NCI-H774 (cell line): ENCODE results near the gene ATF7.

Experiments used
- DNase-seq: peaks from one replicate; lab custom pipeline; 2025; lab: John Stamatoyannopoulos, UW

ATF7 gene

DNA sequence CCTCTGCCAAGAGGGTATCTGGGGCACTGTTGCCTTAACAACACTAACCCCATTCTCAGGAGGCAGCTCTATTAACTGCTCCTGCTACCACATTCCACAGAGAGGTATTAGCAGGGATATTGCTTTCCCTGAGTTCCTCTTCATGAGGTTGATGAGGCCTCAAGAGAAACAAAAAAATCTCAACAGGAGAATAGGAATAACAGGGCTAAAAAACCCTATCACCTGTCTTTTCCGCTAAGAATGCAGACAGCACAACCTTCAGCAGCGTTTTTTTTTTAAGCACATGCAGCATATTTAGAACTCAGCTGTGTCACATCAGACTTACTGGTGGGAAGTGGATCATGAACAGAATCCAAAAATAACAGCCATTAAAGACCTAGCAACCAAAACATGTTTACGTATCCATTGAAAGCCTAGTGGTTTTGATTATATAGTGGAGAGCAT, 29.2 kb downstream of the ATF7 start:
- peak; percentile 74 for DNase-seq

DNA sequence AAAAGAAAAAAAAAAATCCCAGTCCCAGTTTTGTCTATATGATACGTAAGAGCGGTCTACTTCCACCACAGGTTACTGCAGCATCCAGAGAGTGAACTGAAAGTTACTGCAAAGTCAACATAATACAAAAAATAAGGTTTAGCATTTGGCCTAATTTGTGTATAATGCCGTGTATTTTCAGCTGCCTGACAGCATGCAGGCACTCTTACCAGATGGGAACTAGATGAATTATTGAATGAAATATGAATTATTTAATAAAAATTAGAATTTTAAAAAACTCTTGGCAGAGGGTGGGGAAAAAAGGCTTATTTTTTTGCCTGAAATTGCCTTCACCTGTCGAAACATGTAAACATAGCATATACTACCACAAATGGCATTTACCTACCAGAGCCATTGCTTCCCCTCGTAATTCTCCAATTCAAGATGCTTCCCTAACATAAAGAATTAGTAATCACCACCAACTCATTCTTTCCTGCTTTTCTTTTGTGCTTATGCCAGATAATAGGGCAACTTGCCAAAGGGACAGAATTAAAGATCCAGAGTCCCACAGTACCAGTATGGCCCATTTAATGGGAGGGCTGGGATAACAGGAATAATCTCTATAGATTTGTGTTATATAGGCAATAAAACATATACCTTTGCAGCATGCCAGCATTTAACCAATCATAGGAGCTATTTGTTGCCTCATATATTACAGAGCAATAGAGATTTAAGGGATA, 31.1 kb downstream of the ATF7 start:
- no peak for DNase-seq

DNA sequence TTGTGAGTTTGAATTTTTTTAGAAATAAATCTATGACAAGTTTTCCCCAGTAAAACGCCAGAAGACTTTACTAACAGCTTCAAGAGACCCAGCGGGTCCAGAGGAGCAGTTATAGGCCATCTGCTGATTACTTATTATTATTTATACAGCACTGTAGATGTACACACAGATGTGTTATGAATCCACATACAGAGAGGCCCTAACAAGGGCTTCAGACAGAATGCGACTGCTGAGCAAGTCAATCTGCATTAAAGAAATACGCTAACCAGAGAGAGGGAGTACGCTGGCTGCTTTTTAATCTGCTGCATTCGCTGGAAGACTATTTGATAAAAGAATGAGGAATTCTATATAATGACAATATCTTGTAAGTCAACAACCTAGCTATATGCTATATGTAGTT, 32.5 kb downstream of the ATF7 start:
- no peak for DNase-seq

DNA sequence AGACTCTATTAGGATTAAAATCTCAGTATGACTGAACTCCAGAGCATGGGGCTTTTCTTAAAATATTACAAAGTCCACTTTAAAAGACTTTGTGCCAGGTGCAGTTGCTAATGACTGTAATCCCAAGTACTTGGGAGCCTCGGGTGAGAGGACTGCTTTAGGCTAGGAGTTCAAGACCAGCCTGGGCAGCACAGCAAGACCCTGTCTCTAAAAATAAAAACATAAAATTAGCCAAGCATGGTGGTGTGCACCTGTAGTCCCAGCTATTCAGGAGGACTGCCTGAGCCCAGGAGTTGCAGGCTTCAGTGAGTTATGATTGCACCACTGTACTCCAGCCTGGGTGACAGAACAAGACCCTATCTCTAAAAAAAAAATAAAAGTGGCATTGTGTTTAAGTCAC, 33.2 kb downstream of the ATF7 start:
- DNase-seq = no peak

DNA sequence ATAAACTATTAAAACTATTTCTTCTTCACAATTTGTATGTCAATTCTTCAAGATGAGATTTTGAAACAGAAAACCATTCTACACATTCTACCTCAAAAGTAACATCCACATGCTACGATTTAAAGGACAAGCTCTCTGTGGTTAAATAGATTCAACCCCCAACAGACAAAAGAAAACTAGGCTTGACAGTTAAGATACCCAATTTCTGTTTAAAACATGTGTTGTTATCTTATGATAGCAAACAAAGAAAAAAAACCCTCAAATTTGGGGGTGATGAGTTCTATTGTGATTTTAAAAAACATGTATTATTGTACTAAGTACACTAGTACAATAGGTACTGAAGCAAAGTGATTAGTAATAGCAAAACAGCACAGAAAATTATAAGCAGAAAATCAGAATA, 33.8 kb downstream of the ATF7 start:
- DNase-seq = no peak

DNA sequence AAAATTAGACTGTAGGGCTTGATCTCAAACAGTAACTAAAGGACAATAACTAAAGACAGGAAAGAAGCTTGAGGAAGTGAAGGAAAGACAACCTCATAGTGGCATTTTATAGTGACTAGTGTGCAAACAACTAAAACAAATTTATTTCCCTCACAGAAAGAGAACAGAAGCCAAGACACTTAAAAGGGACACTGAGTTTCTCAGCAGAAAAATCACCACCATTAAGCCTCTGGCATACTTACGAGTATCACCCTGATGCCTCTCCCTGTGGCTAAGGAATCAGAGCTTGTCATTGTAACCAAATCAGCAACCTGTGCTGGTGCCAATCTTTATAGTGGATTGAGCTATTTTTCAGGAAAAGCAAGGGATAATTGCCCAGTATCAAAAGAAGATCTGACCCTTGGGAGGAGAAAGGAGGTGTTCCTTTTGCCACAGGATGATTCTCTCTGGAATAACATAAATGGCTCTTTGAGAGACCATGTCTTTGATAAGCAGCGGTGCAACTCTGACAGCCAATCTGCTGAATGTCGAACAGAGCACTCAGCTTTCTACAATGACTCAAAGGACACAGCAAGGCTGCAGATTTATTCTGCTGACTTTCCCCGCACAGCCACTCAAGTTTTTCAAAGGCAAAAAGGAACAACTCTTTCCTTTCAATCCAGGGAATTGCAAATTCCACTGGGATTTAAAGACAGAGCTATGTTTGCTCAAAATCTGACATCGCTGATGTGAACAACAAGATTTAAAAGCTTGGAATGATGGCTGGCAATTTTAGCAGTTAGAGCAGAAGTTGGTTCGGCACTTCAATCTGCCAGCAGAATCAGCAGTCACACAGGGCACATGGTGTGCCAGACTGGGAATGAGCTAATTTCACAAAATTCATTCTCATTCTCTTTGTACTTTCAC, 34.6 kb downstream of the ATF7 start:
- no peak for DNase-seq

DNA sequence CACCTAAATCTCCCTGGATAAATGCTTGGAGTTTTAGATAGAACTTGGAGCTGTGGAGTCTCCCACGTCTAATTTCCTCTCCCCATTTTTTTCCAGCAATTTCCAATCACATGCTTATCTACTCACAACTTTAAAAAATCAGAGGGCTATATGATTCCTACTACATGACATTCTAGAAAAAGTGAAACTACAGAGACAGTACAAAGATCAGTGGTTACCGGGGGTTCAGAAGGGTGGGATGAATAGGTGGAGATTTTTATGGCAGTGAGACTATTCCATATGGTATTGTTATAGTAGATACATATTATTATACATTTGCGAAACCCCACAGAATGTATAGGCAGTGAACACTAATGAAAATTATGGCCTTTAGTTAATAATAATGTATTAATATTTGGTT, 35.5 kb downstream of the ATF7 start:
- no peak for DNase-seq

DNA sequence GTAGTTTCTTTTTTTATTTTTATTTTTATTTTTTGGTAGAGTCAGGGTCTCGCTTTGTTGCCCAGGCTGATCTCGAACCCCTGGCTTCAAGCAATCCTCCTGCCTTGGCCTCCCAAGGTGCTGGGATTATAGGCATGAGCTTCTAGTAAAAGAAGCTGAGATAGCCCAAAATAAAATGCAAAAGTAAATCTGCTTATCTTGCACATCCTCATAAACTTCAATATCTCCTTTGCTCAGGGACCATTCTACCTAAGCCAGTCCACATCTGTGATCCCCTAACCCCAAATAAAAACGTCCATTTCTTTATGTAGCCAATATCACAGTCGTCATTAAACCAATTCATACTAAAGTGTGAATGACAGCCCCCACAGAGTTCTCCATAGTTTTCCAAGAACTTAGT, 36.3 kb downstream of the ATF7 start:
- no peak for DNase-seq

DNA sequence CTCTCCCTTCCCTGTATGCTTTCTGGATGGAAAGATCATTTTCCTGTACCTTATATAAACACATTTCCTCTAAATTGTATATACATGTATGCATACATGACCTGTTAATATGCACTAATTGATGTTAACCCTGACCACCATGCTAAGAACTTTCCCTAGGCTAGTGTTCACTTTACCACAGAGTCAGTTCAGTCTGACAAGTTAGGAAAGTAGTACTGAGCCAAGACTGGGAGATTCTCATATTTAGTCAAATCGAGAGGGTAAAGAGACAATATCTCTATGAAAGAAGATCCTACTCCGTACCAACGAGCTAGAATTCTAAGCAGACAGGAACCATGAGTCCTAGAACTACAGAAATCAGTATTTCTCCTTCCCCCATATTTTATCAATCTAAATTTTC, 36.8 kb downstream of the ATF7 start:
- DNase-seq = no peak

DNA sequence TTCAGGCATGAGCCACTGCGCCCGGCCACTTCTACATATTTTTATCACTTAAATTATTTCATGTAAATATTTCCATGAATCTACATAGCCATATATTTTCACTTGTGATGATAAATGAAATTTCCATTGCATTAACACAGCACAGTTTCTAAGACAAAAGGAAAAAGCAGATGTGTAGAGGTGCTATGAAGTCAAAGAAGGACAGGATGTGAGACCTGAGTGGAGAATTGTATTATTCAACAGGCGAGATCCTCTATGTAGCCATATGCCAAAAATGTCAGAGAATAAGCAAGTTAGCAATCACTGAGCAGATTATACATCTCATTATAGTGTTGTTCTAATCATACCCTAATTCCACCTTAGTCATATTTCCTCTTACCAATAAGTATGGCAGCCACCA, 38.1 kb downstream of the ATF7 start:
- no peak for DNase-seq

DNA sequence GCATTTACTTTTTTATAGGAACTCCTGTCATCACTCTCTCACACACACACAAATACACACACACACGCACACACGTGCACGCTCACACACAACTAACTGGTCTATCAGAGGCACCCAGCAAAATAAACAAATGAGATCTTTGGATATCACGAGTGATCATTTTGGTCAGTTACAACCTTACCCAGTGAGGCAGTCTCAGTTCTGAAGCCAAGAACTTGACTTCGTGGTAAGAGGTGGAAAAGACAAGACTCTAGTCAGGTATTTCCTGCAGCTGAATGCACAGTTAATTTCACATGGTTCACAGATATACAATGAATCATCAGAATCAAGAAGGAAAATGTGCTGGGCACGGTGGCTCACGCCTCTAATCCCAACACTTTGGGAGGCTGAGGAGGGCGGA, 39.4 kb downstream of the ATF7 start:
- no peak for DNase-seq

DNA sequence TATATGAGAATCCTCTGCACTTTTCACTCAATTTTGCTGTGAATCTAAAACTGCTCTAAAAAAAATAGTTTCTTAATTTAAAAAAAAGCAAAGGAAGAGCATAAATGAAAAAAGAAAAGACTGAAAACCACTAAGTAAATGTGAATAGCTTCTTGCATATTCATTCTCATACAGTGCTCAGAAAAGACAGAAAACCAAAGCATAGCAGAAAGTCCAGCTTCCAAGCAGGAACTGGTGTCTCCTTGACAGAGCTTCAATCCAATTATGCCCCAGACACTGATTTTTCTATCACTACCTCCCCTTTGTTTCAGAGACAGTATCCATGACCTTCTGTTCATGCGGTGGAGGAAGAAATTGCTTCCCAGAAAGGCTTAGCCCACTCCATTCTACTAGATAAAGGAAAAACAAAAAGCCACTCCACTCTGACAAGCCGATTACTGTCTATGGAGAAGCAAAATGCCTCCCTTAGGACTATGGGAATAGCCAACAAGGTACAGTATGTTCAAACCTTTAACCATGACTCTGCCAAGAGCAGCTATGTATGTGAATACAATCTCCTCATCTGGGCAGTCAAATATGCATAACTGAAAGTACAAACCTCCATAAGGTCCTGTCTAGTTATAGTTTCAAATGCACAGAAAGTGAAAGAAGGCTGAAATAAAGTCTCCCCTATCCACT, 40.6 kb downstream of the ATF7 start:
- no peak for DNase-seq

DNA sequence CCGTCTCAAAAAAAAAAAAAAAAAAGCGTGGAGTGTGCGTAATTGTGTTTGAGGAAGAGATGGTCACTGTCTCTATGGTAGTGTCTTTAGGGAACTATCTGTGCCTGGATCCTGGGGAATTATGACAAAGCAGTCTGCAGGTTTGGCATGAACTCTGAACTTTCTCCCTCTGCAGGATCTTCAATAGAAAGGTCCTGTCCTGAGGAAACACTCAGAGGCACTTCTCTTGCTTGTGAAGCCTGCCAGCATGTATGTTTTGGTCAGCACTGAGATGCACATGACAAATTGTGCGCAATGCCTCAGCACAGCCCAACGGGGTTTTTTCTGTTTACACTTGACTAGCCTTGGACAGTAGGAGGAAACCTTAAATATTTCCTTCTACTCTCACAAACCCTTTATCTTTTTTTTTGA, 46.6 kb downstream of the ATF7 start:
- no peak for DNase-seq

DNA sequence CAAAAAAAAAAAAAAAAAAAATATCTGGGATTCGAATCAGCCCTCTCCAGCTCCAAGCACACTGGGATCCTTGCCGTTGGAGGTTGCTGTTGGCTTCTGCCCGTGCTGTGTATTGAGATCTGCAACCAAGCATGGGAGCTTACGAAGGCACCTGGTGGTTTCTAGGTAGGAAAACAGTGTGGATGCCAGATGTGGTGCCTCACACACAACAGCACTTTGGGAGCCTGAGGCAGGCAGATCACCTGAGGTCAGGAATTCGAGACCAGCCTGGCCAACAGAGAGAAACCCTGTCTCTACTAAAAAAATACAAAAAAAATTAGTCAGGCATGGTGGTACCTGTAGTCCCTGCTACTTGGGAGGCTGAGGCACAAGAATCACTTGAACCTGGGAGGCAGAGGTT, 47.4 kb downstream of the ATF7 start:
- no peak for DNase-seq

DNA sequence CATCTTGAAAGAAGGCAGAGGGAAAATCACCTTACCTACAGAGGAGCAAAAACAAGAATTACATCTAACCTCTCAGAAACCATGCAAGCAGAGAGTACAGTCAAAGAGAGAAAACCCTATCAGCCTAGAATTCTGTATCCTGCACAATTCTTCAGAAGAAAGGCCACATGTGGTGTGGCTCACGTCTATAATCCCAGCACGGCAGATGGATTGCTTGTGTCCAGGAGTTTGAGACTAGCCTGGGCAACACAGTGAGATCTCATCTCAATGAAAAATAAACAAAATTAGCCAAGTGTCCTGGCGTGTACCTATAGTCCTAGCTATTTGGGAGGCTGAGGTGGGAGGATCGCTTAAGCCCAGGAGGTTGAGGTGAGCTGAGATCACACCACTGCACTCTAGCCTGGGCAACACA, 48.2 kb downstream of the ATF7 start:
- no peak for DNase-seq

DNA sequence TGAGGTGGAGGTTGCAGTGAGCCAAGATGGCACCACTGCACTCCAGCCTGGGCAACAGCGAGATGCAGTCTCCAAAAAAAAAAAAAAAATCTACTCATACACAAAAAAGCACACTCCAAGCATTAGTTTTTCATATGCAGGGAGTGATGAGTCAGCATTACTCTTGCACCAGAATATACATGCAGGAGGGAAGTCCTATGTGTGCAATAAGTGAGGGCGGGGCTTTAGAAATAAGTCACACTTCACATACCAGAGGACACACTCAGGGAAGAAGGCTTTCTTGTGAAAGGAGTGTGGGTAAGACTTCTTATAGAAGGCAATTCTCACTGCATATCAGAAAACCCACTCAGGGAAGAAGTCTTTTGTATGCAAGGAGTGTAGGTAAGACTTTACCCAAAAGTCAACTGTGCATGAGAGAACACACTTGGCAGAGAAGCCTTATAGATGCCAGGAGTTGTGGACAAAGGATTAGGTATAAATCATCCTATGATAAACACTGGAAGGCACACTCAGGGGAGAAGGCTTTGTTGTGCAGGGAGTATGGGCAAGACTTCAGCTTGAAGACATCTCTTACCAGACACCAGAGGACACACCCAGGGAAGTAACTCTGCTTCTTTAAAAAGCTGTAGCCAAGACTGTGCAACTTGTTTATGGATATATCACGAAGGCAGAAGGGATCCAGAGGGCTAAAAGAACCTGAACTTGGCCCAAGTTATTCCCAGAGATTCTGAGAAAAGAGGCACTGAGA, 50.5 kb downstream of the ATF7 start:
- DNase-seq = no peak

DNA sequence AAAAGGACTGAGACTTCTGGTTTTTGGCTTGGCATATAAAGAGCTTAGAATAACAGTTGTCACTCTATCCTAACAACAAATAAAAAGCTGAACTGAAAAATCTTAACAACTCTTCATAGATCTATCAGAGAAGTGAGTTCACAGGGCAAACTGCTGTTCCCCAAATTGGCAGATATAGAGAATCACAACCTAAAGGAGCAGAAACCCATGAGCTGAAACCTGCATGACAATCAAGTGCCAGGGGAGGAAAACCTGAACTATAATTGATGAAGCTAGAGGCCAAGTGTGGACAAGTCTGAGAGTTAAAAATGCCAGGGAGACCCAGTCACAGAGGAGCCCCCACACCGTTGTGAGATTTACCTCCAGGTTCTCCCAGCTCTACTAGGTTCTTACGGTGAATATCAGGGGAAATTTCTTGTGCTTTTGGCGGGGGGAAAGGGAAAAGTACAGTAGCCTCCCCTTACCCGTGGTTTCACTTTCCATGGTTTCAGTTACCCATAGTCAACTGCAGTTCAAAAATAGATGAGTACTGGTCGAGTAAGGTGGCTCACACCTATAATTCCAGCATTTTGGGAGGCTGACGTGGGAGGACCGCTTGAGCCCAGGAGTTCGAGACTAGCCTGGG, 53.9 kb downstream of the ATF7 start:
- no peak for DNase-seq

DNA sequence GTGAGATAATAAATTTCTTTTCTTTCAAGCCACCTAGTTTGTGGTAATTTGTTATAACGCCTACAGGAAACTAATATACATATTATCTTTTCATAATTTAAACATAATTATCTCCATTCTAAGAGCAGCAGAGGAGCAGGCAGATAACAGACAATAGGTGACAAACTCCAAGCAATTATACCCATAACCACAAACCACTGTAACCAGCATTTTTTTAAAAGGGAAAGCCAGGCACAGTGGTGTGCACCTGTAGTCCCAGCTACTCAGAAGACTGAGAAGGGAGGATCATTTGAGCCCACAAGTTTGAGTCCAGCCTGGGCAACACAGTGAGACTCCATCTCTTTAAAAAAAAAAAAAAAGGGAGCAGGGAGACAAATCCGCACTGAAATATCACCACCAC, 54.9 kb downstream of the ATF7 start:
- no peak for DNase-seq

DNA sequence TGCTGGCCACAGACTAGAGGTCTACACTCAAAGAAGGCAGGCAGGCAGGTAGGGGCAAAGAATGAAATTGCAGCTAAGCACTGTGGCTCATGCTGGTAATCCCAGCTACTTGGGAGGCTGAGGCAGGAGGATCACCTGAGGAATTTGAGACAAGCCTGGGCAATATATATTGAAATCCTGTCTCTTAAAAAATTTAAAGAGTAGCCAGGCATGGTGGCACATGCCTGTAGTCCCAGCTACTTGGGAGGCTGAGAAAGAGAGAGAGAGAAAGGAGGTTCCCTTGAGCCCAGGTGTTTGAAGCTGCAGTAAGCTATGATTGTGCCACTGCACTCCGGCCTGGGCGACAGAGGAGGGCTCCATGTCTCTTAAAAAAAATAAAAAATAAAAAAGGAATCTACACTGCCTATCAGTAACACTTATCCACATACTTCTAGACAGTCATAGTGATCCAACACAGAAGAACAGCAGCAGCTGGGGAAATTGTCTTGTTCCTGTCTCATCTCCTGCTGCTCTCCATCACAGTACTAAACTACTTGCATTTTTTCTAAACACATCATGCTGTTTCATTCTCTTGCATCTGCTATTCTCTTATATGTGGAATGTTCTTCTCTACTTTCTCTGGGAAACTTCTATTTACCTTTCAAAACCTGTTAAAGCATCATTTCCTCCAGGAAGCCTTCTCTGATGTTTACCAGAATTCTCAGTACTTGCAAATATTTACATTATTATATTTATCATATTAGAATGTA, 57.2 kb downstream of the ATF7 start:
- no peak for DNase-seq

DNA sequence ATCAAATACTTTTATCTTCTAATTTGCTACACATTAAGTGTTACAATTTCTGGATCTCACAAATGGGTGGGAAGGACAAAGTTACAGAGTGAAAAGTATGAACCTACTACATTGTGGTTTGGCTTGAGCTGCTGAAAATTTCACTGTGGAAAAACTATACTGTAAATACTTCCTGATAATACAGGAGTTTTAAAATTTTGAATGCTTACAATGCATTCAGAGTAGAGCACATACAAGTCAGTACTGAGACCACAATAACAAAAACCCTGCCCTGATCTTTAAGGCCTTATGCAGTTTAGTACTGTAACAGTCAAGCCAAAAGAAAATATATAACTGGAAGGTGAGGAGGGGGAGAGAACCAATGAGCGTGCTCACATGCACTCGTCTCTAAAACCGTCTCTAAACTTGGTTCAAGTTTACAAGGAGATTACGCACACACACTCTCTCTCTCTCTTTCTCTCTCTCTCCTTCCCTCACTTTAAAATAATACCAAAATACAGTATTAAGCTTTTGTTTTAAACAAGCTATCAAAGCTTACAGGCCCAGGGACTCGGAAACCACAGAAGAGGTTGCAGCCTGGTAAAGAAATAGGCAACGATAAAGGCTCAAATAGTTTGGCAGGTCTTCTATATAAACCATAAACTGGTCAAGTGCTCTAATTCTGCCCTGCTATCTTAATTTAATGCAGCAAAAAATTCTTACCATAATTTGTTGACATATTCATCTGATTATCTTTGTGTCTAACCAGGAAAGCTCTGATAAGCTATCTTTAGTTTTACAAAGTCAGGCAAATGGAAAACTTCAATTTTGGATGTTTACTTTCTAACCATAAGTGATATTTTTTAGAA, 58.0 kb downstream of the ATF7 start:
- no peak for DNase-seq
